GM12864 (cell line): ENCODE data around the gene KNCN.

Experiments used
- DNase-seq: peaks from one replicate; pipeline ENCODE4 v3.0.0-alpha.2; 2011; ENCODE audit warnings: low read depth
- H3K4me3 ChIP-seq: 2 replicates; pipeline ENCODE4 v1.5.1; 2011; ENCODE audit warnings: mild to moderate bottlenecking, low read depth, low read length, control low read depth
- CTCF ChIP-seq: IDR thresholded peaks from 2 replicates; pipeline ENCODE4 v1.5.1; 2011; ENCODE audit warnings: low read depth, mild to moderate bottlenecking, moderate library complexity, low read length, control low read depth, inconsistent platforms; ENCODE audit errors: missing control alignments

The KNCN gene

GRCh38 chr1:46512792-46513190, 38.7 kb downstream of the KNCN start:
- no peak overlapping the region for H3K4me3 ChIP-seq
- no peak for TF ChIP-seq CTCF
- DNase-seq: no peak

GRCh38 chr1:46512135-46512791, 39.2 kb downstream of the KNCN start:
- no peak overlapping the region for H3K4me3 ChIP-seq
- DNase-seq: no peak
- TF ChIP-seq CTCF: no peak

GRCh38 chr1:46510998-46511365, 40.5 kb downstream of the KNCN start:
- DNase-seq: no peak
- no peak overlapping the region for H3K4me3 ChIP-seq
- TF ChIP-seq CTCF: no peak

GRCh38 chr1:46510341-46510997, 41.0 kb downstream of the KNCN start:
- no peak for DNase-seq
- no peak for TF ChIP-seq CTCF
- H3K4me3 ChIP-seq: no peak overlapping the region

GRCh38 chr1:46508757-46509156, 42.7 kb downstream of the KNCN start:
- TF ChIP-seq CTCF: no peak
- H3K4me3 ChIP-seq: no peak overlapping the region
- DNase-seq: no peak

- H3K4me3 ChIP-seq: no peak overlapping the region
- no peak for DNase-seq
- TF ChIP-seq CTCF: no peak
Measured at GRCh38 chr1:46506470-46507219, 44.8 kb downstream of the KNCN start.

GRCh38 chr1:46503421-46503820, 48.0 kb downstream of the KNCN start:
- no peak overlapping the region for H3K4me3 ChIP-seq
- DNase-seq: no peak
- no peak for TF ChIP-seq CTCF
